Left colon (tissue), 2 donors: Measurements from ENCODE around the gene S100A6. TPM values are rescaled to one million over a fixed set of nuclear protein-coding genes. Genes with fewer than 3 reads are reported as not detected.
"Not testable (repeated sequence)": the region's sequence is repeated elsewhere in the genome, so short reads cannot be mapped to it uniquely, and the experiment has no call there.

Experiments
- ATAC-seq: fragments of 200-7000 bp; cut with Tn5 transposase; one replicate; pipeline ENCODE4 v1.9.1; 2020; ENCODE audit warnings: mild to moderate bottlenecking, moderate library complexity
- DNase-seq, 2 donors: peaks; one replicate each; pipeline ENCODE4 v3.0.0-alpha.2; 2020
- intact Hi-C, 2 donors: fragments of 100-400 bp; cut with DNase I in 1 of 2; cut with micrococcal nuclease in 1 of 2; formaldehyde crosslinking; loops; one replicate each; pipeline versions ENCODE4 v1.11.2 to v1.14.0; 2022; cut with DNase I, micrococcal nuclease
- total RNA-seq, 2 donors: library from RNA; stranded (reverse); fragmentation: NEBNext Ultra II Directional; extraction: Animal tissue kit (Norgen Biotek cat#: 25700); gene quantifications; one replicate each; pipeline ENCODE4 v1.2.1, GENCODE V29; 2021
- donor health status: DM: no; HTN: no; CAD: no.
- donor health status: DM: yes; HTN: yes; CAD: no.

S100A6 gene
- total RNA-seq, 2 donors from 2014 or later = 2,086 to 2,115 TPM

DNA sequence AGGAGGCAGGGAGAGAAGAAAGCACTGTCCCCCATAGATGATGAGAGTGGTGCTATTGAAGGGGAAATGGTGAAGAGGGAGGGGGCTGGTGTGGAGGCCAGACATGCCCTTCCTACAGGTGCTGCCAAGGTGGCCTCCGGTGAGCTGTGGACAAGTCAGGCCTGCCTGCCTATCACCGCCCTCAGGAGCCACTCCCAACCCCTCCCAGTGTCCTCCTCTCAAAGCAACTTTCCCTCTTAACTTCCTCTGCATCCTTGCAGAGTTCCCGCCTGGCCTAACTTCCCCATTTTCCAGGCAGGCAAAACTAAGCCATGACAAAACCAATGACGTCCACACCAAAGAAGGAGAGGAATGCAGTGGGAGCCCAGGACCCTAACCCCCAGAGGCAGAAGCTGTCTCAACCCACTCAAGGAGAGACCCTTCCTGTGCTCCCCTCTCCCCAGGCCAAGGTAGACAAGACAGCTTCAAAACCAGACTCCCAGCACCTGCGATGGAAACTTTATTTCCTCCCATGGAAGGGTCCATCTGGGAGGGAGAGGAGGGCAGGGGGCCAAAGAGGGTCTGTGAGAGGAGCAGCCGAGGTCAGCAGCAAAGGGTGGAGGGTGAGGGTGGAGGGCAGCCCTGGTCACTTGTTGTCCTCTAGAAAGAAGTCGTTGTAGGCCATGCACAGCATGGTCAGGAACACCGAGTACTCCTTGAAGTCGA lies 1.0 kb upstream of the S100A6 start:
- intact Hi-C loops = no loop called here
- peak; percentile 54 for ATAC-seq
- peak; percentile 82 to 91 for DNase-seq

DNA sequence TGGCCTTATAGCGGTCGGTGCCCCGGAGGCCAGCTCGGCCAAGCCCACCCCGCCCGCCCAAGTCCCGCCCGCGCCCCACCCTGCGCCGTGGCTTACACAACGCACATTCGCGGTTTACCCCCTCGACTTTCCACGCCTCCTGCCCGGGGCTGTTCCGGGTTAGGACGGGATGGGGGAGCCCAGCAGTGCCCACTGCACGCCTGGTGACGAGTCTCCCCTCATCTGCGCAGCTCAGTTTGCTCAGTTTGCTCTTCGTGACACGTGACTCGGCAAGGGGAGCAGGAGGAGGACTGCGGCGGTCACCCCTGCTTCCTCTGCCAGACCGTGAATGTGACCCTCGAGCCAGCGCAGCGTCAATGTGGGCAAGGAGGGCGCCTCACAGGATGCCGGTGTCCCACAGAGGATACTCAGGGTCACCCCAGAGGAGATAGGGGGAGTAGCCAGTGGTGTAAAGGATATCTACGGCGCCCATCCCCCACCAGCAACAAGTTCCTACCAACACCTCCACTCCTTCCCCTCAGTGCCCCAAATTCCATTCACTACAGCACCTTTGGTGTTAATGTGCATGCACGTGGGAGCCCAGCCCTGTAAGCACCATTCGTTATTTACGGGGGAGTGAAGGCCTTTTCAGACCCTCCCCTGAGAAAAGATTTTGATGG lies 350 bp upstream of the S100A6 start:
- ATAC-seq (peak; percentile 59), DNase-seq (peak; percentile 92 to 95)
- intact Hi-C loops = no loop called here

DNA sequence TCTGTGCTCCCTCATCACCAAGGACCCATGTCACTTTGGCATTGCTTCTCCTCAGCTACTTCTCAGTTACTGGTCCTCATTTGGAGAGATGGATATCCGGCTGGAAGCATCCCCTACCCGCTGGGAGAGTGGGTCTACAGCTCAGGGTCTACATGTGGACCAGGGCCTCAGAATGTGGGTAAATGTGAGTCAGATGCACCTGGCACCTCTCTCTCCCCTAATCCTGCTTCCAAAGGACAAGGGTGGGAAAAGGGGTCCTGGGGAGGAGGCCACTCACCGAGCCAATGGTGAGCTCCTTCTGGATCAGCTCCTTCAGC lies 908 bp downstream of the S100A6 start:
- intact Hi-C loops = loop anchor here in 1 of 2 donors (5.0 kb wide), 1 partner anchor 32 kb away; the partner anchor contains the start of gene S100A2
- no peak for ATAC-seq
- DNase-seq = peak in 1 of 2 donors; percentile 24

DNA sequence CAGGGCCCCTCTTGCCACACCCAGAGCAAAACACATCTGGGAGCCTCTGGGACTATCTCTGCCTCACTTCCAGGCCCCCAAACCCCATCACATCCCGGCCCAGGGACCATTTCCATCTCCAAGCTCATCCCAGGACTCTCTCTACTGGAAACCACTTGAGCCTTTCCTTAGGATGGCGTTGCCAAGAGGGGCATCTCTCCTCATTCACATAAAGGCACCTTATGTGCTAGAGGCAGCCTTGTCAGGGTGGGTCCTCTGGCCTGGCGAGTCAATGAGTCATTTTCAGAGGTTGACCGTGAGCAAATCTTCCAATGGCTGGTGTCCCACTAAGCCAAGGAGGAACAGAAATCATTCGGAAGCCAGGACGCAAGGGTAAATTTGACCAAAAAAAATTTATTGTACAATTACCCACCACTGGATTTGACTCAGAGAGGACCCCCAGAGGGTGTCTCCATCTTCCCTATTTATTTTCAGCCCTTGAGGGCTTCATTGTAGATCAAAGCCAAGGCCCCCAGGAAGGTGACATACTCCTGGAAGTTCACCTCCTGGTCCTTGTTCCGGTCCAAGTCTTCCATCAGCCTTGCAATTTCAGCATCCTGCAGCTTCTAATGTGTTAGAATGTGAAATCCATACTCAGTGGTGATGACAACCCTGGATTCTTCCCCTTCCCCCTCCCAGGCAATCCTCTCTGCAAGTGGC lies 1.4 kb downstream of the S100A6 start:
- ATAC-seq (no peak), DNase-seq (peak in 1 of 2 donors; percentile 35)

DNA sequence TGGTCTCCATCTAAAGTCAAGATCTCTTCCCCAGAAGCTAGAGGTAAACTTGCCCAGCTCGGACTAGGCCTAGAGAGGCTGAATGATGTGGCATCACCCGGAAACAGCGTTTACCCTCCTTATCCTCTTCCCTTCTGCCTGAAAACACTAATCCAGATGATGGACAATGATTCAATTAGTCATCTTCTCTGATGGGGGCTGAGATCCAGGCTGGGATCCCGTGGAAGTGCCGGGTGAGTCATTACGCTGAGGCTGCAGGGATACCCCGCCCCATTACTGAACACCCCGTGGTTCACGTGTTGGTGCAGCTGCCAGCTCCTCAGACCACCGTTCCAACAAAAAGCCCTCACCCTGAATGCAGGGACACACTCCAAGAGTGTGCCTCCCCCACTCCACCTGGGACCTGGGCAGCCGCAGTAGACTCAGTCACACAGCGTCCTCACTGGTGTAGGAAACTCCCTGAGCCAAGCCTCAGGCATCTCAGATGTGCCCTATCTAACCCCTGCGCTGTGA lies 2.0 kb downstream of the S100A6 start:
- intact Hi-C loops = loop anchor here in 1 of 2 donors (5.0 kb wide), 1 partner anchor 34 kb away; the partner anchor contains the start of gene S100A2
- ATAC-seq (peak; percentile 0), DNase-seq (peak; percentile 49 to 77)

More for the DNA sequence above, 1.4 kb downstream of the S100A6 start:
- intact Hi-C loops = loop anchor here in 1 of 2 donors (5.0 kb wide), 1 partner anchor 33 kb away; the partner anchor contains the start of gene S100A2

DNA sequence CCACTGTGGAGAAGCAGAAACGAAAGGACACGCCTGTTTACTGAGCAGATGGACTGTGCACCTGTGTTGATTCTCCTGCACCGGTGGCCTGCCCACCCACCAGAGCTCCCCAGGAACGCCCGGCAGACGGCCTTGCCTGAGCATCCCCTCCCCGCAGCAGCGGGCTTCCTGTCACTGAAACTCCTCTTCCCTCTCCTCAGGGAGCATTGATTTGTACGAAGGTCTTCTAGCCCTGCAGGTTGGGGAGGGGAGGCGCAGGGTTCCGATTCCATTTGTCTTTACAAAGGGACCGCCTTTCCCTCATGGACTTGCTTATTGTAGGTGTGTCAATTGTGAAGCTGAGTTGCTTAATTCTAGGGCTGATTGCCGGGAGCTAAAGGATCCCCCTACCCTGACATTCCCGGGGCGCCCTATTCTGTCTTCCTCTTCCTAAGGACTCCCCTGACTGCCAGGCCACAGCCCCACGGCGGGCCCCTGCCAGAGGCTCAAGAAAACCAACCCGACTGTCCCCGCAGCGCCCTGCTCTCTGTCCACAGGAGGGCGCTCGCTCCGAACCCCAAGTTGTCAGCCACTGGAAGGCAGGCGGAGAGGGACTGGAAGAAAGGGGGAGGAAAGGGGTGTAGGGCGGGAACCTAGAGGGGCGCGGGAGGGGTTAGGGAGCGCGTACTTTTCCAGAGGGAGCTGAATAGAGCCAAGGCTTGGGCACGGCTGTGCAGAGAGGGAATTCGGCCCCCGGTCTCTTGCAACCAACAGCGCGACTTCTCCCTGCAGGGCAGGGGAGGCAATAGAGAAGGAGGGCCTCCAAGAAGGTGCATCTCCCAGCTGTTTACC lies 2.8 kb downstream of the S100A6 start:
- peak; percentile 90 to 92 for DNase-seq
- ATAC-seq = peak; percentile 63
- intact Hi-C loops = loop anchor here in 1 of 2 donors (5.0 kb wide), 1 partner anchor 34 kb away; the partner anchor contains the start of gene S100A2

DNA sequence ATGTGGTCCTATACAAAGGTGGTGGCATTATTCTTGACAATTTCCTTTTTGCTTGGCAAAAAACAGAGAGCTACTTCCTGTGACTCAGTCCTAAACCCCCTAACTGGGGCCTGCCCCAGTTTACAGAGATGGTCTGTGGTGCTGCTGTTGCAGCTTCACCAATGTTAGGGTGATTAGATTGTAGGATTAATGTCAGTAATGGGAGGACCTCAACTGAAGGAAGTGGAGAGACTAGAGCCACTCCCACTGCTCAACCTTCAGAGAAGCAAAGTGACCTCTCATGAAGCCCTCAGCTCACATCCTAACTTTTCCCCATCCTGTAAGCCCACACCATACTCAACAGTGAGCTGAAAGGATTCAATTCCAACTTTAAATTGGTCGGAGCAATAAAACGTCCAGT lies 3.6 kb downstream of the S100A6 start:
- intact Hi-C loops = loop anchor here in 1 of 2 donors (5.0 kb wide), 1 partner anchor 35 kb away; the partner anchor contains the start of gene S100A2
- peak in 1 of 2 donors; percentile 42 for DNase-seq
- ATAC-seq = peak; percentile 30

DNA sequence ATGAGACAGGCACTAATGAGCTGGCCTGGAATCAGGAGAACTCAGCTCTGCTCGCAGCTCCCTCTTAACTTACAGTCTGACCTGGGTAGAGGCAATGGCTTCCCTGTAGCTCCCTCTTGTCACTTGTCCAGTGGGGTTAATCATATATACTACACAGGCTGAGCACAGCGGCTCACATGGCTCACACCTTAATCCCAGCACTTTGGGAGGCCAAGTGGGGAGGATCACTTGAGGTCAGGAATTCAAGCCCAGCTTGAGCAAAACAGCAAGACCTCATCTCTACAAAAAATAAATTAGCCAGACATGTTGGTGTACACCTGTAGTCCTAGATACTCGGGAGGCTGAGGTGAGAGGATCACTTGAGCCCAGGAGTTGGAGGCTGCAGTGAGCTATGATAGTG lies 4.2 kb downstream of the S100A6 start:
- ATAC-seq = no peak
- intact Hi-C loops = loop anchor here in 1 of 2 donors (5.0 kb wide), 1 partner anchor 36 kb away; the partner anchor contains the start of gene S100A2
- peak in 1 of 2 donors; percentile 22 for DNase-seq

DNA sequence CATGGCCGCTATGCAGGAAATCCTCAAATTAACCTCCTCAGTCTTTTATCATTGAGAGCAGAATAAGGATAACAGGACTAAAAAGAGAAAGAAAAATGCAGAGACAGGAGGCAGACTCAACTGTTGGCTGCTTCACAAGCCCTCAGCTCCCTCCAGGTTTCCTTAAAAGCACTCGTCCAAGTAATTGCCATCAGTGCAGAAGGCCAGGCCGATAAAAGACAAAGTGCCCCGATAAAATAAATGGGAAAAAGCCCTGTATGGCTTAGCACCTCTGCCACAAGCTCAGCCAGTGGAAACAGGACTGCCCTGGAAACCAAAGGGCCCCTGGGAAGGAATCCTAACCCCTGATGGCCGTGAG lies 8.1 kb downstream of the S100A6 start:
- ATAC-seq (no peak), DNase-seq (peak in 1 of 2 donors; percentile 3)
- intact Hi-C loops = no loop called here

DNA sequence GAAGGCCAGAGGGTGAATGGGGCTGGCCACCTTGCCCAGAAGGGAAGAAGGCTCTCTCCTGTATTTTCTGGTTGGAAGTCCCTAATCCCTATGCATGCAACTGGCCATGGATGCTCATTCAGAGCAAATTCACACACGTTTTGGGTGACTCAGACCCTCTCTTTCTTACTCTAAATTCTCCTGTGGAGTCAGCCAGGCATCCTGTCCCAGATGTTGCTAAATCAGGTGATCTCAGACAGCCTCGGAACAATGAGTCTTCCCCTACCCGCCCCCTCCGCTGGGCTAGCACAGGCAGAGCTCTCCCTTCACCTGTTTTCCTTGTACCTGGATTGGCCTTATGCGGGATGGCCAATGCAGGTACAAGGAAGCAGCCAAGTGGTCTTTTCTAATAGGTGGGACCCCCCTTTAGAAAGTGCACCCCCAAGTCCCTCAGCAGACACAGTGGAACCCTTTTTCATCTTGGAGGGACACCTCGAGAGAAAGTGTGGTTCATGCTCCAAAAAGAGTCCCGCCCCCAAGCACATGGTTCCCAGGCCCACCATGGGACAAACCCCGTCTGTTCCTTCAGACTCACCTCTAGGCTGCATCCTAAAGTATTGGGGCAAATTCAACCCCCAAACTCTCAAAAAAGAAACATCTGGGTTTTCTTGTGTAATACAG lies 8.6 kb downstream of the S100A6 start:
- DNase-seq = peak in 1 of 2 donors; percentile 20
- ATAC-seq = no peak
- intact Hi-C loops = no loop called here

DNA sequence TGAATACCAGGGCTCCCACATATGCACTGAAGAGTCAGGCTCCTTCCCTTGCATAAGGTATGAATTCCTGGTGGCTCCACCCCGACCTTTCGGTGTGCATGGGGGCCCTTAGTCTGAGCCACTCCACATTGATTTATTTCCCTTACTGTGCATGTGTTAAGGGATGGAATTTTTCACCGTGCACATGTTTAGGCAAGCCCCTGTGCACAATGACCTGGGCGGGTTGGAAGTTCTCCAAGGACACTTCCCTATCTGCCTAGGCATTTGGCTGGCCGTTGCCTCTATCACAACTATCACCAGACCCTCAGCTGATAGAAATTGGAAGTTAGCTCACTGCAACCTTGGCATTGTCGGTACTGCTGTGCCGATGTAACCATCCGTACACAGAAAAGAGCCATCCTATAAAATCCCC lies 9.7 kb downstream of the S100A6 start:
- intact Hi-C loops = no loop called here
- DNase-seq = no peak
- ATAC-seq = peak; percentile 48

DNA sequence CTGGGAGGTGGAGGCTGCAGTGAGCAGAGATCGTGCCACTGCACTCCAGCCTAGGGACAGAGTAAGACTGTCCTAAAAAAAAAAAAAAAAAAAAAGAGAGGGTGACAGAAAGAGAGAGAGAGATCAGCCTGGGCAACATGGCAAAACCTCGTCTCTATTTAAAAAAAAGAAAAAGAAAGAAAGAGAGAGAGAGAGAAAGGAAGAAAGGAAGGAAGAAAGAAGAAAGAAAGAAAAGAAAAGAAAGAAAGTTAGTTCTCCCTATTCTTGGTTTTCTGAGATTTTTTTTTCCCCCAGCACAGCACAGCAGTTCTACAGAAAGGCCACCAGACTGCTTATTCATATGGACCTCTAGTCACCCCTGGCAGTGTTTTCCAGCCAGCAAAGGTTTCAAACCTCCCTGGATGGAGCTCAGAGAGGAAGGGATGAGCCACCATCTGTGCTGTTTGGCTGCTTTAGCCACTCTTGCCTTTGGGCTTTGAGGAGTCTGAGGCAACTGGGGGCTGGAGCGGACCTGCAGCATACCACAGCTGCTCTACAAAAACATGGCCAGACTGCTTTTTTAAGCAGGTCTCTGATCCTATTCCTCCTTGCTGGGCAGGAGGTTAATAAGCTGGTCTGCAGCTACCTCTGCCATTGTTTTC lies 10.6 kb downstream of the S100A6 start:
- ATAC-seq = no peak
- intact Hi-C loops = no loop called here
- DNase-seq = no peak

DNA sequence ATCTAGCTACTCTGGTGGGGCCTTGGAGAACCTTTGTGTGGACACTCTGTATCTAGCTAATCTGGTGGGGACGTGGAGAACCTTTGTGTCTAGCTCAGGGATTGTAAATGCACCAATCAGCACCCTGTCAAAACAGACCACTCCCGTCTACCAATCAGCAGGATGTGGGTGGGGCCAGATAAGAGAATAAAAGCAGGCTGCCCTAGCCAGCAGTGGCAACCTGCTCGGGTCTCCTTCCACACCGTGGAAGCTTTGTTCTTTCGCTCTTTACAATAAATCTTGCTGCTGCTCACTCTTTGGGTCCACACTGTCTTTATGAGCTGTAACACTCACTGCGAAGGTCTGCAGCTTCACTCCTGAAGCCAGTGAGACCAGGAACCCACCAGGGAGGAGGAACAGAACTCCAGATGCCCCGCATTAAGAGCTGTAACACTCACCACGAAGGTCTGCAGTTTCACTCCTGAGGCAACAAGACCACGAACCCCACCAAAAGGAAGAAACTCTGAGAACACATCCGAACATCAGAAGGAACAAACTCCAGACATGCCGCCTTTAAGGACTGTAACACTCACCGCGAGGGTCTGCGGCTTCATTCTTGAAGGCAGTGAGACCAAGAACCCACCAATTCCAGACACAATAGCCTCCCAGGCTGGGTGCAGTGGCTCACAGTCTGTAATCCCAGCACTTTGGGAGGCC lies 13.3 kb downstream of the S100A6 start:
- intact Hi-C loops, ATAC-seq, DNase-seq: not testable (repeated sequence)

DNA sequence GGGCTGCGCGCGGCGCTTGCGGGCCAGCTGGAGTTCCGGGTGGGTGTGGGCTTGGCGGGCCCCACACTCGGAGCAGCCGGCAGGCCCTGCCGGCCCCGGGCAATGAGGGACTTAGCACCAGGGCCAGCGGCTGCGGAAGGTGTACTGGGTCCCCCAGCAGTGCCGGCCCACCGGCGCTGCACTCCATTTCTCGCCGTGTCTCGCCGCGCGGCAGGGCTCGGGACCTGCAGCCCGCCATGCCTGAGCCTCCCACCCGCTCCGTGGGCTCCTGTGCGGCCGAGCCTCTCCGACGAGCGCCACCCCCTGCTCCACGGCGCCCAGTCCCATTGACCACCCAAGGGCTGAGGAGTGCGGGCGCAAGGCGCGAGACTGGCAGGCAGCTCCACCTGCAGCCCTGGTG lies 14.0 kb downstream of the S100A6 start:
- ATAC-seq, DNase-seq, intact Hi-C loops: not testable (repeated sequence)

DNA sequence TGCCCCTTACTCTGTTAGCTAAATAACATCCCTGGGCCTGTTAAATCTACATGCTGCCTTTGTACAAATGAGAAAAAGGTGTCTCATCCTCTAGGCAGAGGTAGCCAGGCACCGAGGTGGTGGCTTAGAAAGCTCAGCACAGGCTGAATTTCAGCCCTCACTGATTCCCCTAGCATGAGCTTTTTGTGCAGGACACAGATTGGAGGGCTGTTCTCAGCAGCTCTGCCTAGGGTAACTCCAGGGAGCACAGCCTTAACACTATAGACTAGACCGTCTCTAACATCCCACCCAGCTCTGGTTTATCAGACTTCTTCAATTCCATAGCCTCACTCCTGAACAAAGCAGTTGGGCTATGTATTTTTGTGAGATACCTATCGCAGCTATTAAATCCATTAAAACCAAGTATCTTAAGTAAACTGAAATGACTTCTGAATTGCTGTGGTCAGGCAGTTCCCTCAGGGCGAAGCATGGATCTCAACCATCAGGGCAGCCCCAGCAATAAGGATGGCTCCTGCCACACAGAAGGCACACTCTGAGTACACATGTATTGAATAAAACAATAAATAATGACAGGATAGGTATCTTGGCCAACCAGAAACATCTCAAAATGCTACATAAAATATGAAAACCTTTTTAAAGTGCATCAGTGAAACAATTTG lies 14.8 kb downstream of the S100A6 start:
- intact Hi-C loops = no loop called here
- ATAC-seq (no peak), DNase-seq (no peak)

DNA sequence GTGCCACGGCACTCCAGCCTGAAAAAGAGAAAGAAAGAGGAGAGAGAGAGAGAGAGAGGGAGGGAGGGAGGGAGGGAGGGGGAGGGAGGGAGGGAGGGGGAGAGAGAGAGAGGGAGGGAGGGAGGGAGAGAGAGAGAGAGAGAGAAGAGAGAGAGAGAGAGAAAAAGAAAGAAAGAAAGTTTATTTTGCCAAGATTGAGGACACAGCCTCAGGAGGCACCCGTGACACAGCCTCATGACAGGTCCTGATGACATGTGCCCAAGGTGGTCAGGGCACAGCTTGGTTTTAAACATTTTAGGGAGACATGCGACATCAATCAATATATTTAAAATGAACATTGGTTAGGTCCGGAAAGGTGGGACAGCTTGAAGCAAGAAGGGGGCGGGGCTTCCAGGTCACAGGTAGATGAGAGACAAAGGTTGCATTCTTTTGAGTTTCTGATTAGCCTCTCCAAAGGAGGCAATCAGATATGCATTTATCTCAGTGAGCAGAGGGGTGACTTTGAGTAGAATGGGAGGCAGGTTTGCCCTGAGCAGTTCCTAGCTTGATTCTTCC lies 15.6 kb downstream of the S100A6 start:
- DNase-seq (peak; percentile 81 to 85), ATAC-seq (peak; percentile 38)
- intact Hi-C loops = not testable (repeated sequence)
